Progenitor cell of endocrine pancreas (in vitro differentiated cells): Measurements from ENCODE around the gene ARHGAP12. TPM values are rescaled to one million over a fixed set of nuclear protein-coding genes. Genes with fewer than 3 reads are reported as not detected.

Experiments used
- DNase-seq: peaks from one replicate; pipeline ENCODE4 v3.0.0; 2021; ENCODE audit warnings: low spot score; ENCODE audit not compliant: unreplicated experiment
- H3K27ac Mint-ChIP-seq: 2 replicates; pipeline ENCODE4 v1.8.0; 2021; ENCODE audit warnings: mild to moderate bottlenecking, moderate library complexity, mixed read lengths
- H3K27me3 Mint-ChIP-seq: 2 replicates; pipeline ENCODE4 v1.8.0; 2021; ENCODE audit warnings: mixed read lengths
- H3K36me3 Mint-ChIP-seq: 2 replicates; pipeline ENCODE4 v1.8.0; 2022; ENCODE audit warnings: mixed read lengths; ENCODE audit not compliant: insufficient read depth
- H3K4me1 Mint-ChIP-seq: 2 replicates; pipeline ENCODE4 v1.8.0; 2021; ENCODE audit warnings: low read depth, mixed read lengths
- H3K4me3 Mint-ChIP-seq: 2 replicates; pipeline ENCODE4 v1.8.0; 2021; ENCODE audit warnings: low read depth, mild to moderate bottlenecking, moderate library complexity, mixed read lengths
- H3K9me3 Mint-ChIP-seq: 2 replicates; pipeline ENCODE4 v1.8.0; 2021; ENCODE audit warnings: low read depth, mixed read lengths
- long read RNA-seq: library from polyadenylated mRNA; unstranded; transcript quantifications from one replicate; pipeline ENCODE4 v2.0.0, GENCODE V29; 2020
- total RNA-seq: library from RNA; stranded (reverse); gene quantifications from 2 replicates; pipeline ENCODE4 v1.2.1, GENCODE V29; 2021
- TF ChIP-seq, protein P1 (sequence below): fragments of 200-600 bp; sonication (generic); IDR thresholded peaks from one replicate; pipeline ENCODE4 v1.5.0; 2021; ENCODE audit warnings: antibody characterized with exemption, mild to moderate bottlenecking; ENCODE audit not compliant: unreplicated experiment

Gene ARHGAP12, protein sequence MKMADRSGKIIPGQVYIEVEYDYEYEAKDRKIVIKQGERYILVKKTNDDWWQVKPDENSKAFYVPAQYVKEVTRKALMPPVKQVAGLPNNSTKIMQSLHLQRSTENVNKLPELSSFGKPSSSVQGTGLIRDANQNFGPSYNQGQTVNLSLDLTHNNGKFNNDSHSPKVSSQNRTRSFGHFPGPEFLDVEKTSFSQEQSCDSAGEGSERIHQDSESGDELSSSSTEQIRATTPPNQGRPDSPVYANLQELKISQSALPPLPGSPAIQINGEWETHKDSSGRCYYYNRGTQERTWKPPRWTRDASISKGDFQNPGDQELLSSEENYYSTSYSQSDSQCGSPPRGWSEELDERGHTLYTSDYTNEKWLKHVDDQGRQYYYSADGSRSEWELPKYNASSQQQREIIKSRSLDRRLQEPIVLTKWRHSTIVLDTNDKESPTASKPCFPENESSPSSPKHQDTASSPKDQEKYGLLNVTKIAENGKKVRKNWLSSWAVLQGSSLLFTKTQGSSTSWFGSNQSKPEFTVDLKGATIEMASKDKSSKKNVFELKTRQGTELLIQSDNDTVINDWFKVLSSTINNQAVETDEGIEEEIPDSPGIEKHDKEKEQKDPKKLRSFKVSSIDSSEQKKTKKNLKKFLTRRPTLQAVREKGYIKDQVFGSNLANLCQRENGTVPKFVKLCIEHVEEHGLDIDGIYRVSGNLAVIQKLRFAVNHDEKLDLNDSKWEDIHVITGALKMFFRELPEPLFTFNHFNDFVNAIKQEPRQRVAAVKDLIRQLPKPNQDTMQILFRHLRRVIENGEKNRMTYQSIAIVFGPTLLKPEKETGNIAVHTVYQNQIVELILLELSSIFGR
- 41.8 and 43.5 TPM in 2 replicates for total RNA-seq
- long read RNA-seq, full-length matches to known transcripts, result 9 of 128 reads
- long read RNA-seq, partial matches to known transcripts, result 95 of 128 reads
- long read RNA-seq, other reads (novel, unspliced or antisense), result 24 of 128 reads

DNA sequence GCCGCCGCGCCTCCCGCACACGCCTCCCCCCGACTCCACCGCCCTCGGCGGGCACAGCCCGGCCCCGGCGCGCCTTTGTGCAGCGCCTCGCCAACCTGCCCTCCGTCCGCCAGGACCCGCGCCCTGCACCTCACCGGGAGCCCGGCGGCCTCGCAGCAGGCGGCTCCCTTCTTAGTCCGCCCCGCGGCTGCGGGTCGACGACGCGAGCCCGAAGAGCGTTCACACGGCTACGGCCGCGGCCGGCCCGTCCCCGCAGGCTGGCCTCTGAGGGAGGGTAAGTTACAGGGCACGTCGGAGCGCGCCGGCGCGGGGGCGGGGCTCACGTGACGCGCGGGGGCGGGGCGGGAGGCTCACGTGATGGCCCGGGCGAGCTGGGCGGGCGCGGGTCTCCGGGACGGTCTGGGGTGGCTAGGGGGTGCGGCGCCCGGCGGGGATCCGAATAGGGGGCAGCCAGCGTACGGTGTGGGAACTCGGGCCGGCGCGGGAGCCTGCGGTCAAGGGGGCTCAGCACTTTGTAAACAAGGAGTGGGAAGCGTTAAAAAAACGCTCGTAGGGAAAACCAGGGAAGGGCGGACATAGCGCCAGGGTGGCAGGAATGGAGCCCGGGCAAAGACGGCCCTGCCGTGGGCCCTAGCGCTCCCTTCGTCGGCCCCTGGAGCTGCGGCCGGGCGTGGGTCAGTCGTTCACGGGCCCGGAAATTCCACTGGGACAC, at the start of gene ARHGAP12:
Gene ARHGAP12, minus strand, starts transcription at position 283 of the 712 bp plus-strand sequence. CDS start 19,976 bp downstream, outside the sequence.
- Mint-ChIP-seq H3K27ac (peak within 1 kb of the TSS; percentile 98), H3K9me3 (no peaks in the 10 kb centered on the region), H3K4me3 (peak within 1 kb of the TSS; percentile 91), H3K36me3 (no peaks in the 10 kb centered on the region), H3K4me1 (peaks cover 26% of the 10 kb centered on the region), H3K27me3 (no peaks in the 10 kb centered on the region)
- TF ChIP-seq, protein P1, sequence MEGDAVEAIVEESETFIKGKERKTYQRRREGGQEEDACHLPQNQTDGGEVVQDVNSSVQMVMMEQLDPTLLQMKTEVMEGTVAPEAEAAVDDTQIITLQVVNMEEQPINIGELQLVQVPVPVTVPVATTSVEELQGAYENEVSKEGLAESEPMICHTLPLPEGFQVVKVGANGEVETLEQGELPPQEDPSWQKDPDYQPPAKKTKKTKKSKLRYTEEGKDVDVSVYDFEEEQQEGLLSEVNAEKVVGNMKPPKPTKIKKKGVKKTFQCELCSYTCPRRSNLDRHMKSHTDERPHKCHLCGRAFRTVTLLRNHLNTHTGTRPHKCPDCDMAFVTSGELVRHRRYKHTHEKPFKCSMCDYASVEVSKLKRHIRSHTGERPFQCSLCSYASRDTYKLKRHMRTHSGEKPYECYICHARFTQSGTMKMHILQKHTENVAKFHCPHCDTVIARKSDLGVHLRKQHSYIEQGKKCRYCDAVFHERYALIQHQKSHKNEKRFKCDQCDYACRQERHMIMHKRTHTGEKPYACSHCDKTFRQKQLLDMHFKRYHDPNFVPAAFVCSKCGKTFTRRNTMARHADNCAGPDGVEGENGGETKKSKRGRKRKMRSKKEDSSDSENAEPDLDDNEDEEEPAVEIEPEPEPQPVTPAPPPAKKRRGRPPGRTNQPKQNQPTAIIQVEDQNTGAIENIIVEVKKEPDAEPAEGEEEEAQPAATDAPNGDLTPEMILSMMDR, result no peak
- DNase-seq, result peak; percentile 90

DNA sequence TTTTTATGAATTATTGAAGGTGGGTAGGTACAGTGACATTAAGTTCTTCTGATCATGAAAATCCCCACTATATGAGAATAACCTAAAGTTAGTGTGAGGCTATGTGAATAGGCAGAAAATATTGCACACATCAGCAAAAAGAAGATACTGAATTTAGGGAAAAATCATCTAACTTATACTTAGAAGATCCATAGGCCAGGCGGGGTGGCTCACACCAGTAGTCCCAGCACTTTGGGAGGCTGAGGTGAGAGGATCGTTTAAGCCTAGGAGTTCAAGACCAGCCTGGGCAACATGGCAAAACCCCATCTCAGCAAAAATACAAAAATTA, 49.5 kb upstream of the ARHGAP12 start:
- H3K27me3 Mint-ChIP-seq, result no peaks in the 10 kb centered on the region
- no peak overlapping the region for H3K4me3 Mint-ChIP-seq
- peaks cover 8% of the 10 kb centered on the region for H3K4me1 Mint-ChIP-seq
- peaks cover 9% of the 10 kb centered on the region for H3K36me3 Mint-ChIP-seq
- no peak overlapping the region for H3K27ac Mint-ChIP-seq
- TF ChIP-seq, protein P1, result no peak
- DNase-seq, result no peak
- peaks cover 6% of the 10 kb centered on the region for H3K9me3 Mint-ChIP-seq

DNA sequence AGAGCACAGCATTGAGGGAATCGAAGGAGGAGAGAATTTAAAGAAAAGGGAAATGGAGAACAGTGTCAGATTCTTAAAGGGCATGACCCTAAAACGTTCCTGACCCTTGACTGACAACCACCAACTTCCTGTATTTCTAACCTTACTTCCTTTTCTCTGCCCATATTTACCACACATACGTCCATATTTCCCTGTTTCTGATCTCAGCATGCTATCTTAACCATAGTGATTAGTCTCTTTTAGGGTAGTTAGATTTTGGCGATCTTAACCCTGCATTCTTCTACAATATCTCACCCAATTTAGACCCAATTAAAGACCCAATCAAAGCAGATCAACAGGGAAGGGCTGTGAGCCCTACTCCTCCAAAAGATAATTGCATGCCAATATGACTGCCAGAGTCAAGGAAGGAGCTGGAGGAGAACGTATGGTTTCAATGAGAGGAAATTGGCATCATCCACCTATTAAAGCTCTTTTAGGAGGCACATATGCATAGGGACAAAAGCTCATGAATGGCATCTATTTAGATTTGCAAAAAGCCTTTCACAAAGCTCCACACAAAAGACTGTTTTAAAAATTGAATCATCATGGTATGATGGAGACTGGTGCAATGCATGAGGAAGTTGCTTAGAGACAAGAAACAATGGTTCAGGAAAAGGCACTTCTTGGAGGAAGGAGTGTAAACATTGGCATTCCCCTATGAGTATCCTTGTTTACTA, 49.0 kb upstream of the ARHGAP12 start:
- Mint-ChIP-seq H3K36me3 (peaks cover 9% of the 10 kb centered on the region), H3K4me1 (peaks cover 11% of the 10 kb centered on the region), H3K4me3 (no peak overlapping the region), H3K27me3 (no peaks in the 10 kb centered on the region), H3K9me3 (peaks cover 6% of the 10 kb centered on the region), H3K27ac (no peak overlapping the region)
- TF ChIP-seq, protein P1, result no peak
- DNase-seq, result no peak

DNA sequence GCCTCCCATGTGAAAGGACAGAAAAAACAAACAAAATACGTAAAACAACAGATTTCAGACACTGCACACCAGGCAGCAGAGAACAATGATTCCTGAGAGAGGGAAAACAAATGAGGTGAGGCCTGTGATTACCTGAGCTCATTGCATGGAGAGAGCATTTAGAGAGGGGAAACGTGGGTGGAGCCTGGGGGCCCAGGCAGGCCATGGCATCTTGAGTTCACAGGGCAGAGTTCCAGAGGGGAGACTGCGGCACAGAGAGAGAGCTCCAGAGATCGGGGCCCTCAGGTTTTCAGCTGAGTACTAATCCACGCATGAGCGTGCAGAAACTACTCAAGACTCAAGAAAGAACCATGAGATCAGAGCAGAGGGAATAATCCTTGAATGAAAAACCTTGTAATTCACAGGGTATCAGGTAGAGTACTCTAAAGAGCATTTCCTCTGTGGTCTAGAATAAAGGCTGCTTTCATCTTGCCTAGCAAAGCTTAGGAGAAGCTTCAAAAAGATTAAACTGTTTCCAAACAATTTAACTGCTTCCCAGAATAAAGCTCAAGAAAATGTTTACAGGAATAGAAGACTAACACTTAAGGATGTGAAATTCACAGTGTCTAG, 46.6 kb upstream of the ARHGAP12 start:
- TF ChIP-seq, protein P1, result no peak
- Mint-ChIP-seq H3K36me3 (peaks cover 6% of the 10 kb centered on the region), H3K27ac (peak overlapping the region; percentile 1), H3K27me3 (no peaks in the 10 kb centered on the region), H3K9me3 (peaks cover 6% of the 10 kb centered on the region), H3K4me3 (no peak overlapping the region), H3K4me1 (peaks cover 16% of the 10 kb centered on the region)
- DNase-seq, result no peak
